ENCODE results near the gene C20orf204. TPM values are rescaled to one million over a fixed set of nuclear protein-coding genes. Genes with fewer than 3 reads are reported as not detected.

C20orf204 gene
- total and polyA plus RNA-seq, 12 donors: 0.05 to 4.8 (median 0.46) TPM

DNA sequence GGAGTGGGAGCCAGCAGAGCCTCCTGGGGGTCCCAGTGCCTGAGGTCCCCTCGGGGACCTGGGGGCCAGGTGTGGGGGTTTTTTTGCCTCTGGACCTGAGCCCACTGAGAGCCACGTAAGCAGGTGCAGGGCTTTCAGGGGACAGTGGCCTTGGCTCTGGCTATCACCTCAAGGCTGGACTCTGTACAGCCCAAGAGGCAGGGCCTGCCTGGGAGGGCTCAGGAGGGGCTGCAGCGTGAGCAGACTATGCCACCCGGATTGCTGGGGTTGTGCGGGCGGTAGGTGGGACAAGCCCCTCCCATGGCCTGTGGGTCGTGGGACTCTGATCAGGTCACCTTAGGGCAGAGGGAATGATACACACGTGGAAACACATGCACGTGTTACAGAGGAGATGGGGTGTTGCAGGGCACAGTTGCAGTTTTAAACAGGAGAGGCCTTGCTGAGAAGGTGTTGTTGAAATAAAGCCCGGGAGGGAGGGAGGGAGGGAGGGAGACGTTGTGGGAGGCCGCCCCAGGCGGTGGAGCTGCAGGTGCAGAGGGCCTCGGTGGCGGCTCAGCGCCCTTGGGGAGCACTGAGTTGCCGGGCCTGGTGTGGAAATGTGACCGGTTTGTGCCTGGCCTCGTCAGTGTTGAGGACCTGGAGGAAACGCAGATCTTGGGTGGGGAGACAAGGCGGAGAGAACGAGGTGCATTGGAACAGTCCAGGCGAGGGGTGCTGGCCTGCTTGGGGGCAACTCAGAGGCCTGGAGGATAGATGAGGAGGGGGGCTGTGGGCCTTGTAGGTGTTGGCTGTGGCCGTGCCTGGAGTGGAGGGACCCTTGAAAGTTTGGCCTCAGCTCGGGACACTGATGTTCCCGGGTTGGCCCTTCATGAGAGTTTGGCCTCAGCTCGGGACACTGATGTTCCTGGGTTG lies 29.3 kb downstream of the C20orf204 start:
- no peak for DNase-seq
- TF ChIP-seq POLR2A (IDR thresholded peaks at IDR 0.05) (no peak), CTCF (IDR thresholded peaks at IDR 0.05) (no peak)
- H3K36me3 ChIP-seq (replicated peaks in 1 of 2): no peaks in the 10 kb centered on the region
- no peak overlapping the region for H3K27ac ChIP-seq
- no peaks in the 10 kb centered on the region for H3K9me3 ChIP-seq (replicated peaks in 1 of 3)
- intact Hi-C loops (cut with DNase I): no loop called here
- no peak overlapping the region for H3K4me3 ChIP-seq
- H3K4me1 ChIP-seq (replicated peaks in 1 of 2): peaks cover 20 to 26% of the 10 kb centered on the region in 2 donors
- WGBS, 4 donors: 54 to 60% (median 58%) methylated on average over 18 to 27 of the region's 27 CpGs
- H3K27me3 ChIP-seq: no peaks in the 10 kb centered on the region

DNA sequence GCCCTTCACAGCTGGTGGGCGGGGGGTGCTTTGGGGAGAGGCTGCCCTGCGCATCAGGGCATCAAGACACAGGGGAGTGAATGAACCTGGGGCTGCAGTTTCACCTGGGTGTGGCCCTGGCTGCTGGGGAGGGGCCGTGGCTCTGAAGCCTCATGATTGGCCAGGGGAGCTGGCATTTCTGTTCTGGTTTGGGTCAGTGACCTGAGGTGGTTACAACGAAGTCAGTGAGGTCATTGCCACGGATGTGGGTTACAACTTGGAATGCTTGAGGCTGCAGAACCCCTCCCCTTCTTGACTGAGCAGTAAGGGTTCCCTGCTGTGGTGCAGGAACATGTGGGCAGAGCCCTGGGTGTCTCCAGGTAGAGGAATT lies 30.0 kb downstream of the C20orf204 start:
- Histone ChIP-seq H3K27me3 (no peaks in the 10 kb centered on the region), H3K4me3 (no peak overlapping the region), H3K4me1 (replicated peaks in 1 of 2) (peaks cover 20 to 26% of the 10 kb centered on the region in 2 donors), H3K36me3 (replicated peaks in 1 of 2) (no peaks in the 10 kb centered on the region), H3K27ac (no peak overlapping the region), H3K9me3 (replicated peaks in 1 of 3) (no peaks in the 10 kb centered on the region)
- peak in 3 of 7 donors; percentile 40 to 72 (median 46) for DNase-seq
- TF ChIP-seq POLR2A (IDR thresholded peaks at IDR 0.05): no peak
- TF ChIP-seq CTCF (IDR thresholded peaks at IDR 0.05): no peak
- intact Hi-C loops (cut with DNase I): no loop called here
- 29 to 100% (median 43%) methylated on average over 1 to 5 of the region's 5 CpGs for WGBS, 4 donors

DNA sequence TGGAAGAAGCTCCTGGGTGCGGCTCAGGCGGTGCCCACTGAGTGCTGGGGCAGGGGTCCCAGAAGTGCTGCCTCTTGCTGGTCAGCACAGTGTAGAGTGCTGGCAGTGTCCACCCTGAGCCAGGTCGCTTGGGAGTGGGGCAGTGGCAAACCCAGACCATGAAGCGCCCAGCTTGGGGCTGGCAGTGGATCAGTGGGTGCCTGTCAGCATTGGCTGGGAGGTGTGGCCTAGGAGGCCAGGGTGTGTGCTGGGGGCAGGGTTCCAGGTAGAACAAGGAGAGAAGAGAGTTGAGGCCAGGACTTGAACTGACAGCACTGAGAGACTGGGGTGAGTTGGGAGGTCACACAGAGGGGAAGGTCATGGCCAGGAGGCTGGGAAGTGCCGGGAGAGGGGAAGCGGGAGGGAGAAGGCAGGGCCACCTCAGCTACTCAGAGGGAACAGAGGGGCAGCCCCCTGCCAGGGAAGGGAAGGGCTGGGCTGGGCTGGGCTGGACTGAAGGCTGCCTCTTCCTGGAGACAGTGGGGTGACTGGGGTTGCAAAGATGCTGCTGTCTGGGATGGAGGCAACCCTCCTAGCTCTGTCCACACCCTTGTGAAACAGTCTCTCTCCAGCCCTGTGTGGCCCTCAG lies 31.1 kb downstream of the C20orf204 start:
- H3K36me3 ChIP-seq (replicated peaks in 1 of 2): no peaks in the 10 kb centered on the region
- no peak overlapping the region for H3K4me3 ChIP-seq
- no peaks in the 10 kb centered on the region for H3K27me3 ChIP-seq
- no peak for TF ChIP-seq POLR2A (IDR thresholded peaks at IDR 0.05)
- TF ChIP-seq CTCF (IDR thresholded peaks at IDR 0.05): no peak
- 69 to 82% (median 76%) methylated on average over 4 to 6 of the region's 6 CpGs for WGBS, 4 donors
- H3K27ac ChIP-seq: no peak overlapping the region
- H3K9me3 ChIP-seq (replicated peaks in 1 of 3): no peaks in the 10 kb centered on the region
- H3K4me1 ChIP-seq (replicated peaks in 1 of 2): peaks cover 20 to 25% of the 10 kb centered on the region in 2 donors
- DNase-seq: no peak
- intact Hi-C loops (cut with DNase I): no loop called here

- Histone ChIP-seq H3K4me1 (replicated peaks in 1 of 2) (peaks cover 15 to 19% of the 10 kb centered on the region in 2 donors), H3K36me3 (replicated peaks in 1 of 2) (no peaks in the 10 kb centered on the region), H3K27me3 (no peaks in the 10 kb centered on the region), H3K4me3 (no peak overlapping the region), H3K9me3 (replicated peaks in 1 of 3) (no peaks in the 10 kb centered on the region), H3K27ac (no peak overlapping the region)
- intact Hi-C loops (cut with DNase I): no loop called here
- no peak for TF ChIP-seq POLR2A (IDR thresholded peaks at IDR 0.05)
- TF ChIP-seq CTCF (IDR thresholded peaks at IDR 0.05): no peak
- DNase-seq: no peak
- 73 to 83% (median 79%) methylated on average over 3 to 12 of the region's 12 CpGs for WGBS, 4 donors
These were observed 31.8 kb downstream of the C20orf204 start for GRCh38 chr20:64067733-64068307.

Measured in adrenal gland (tissue), 12 donors.